ENCODE results near the gene CHCHD6.
A peak's percentile ranks its signal among the peaks of the same experiment; 100 is the strongest.

Gene CHCHD6

GRCh38 chr3:126870608-126871210, 166.7 kb downstream of the CHCHD6 start:
- no peak for DNase-seq

- peak; percentile 35 for DNase-seq
Observed at GRCh38 chr3:126872701-126873342, 168.8 kb downstream of the CHCHD6 start.

- no peak for DNase-seq
Observed at GRCh38 chr3:126873416-126873815, 169.4 kb downstream of the CHCHD6 start.

GRCh38 chr3:126878664-126879063, 174.6 kb downstream of the CHCHD6 start:
- no peak for DNase-seq

- no peak for DNase-seq
Observed at GRCh38 chr3:126880901-126881300, 176.9 kb downstream of the CHCHD6 start.

- DNase-seq, result no peak
Observed at GRCh38 chr3:126881861-126882260, 177.8 kb downstream of the CHCHD6 start.

GRCh38 chr3:126883241-126883640, 179.2 kb downstream of the CHCHD6 start:
- no peak for DNase-seq

GRCh38 chr3:126885425-126885824, 181.4 kb downstream of the CHCHD6 start:
- DNase-seq, result no peak

GRCh38 chr3:126886217-126886616, 182.2 kb downstream of the CHCHD6 start:
- no peak for DNase-seq

GRCh38 chr3:126887686-126888085, 183.6 kb downstream of the CHCHD6 start:
- no peak for DNase-seq

- DNase-seq, result peak; percentile 73
Observed at GRCh38 chr3:126888186-126888760, 184.2 kb downstream of the CHCHD6 start.

GRCh38 chr3:126889276-126890201, 185.5 kb downstream of the CHCHD6 start:
- DNase-seq, result no peak

- DNase-seq, result no peak
Observed at GRCh38 chr3:126891141-126891540, 187.1 kb downstream of the CHCHD6 start.

GRCh38 chr3:126891791-126892190, 187.8 kb downstream of the CHCHD6 start:
- DNase-seq, result no peak

- no peak for DNase-seq
Observed at GRCh38 chr3:126893651-126894050, 189.6 kb downstream of the CHCHD6 start.

GRCh38 chr3:126894475-126894874, 190.4 kb downstream of the CHCHD6 start:
- DNase-seq, result no peak

GRCh38 chr3:126895178-126896066, 191.4 kb downstream of the CHCHD6 start:
- no peak for DNase-seq

GRCh38 chr3:126896067-126896441, 192.0 kb downstream of the CHCHD6 start:
- DNase-seq, result no peak

- DNase-seq, result no peak
Observed at GRCh38 chr3:126896968-126897367, 192.9 kb downstream of the CHCHD6 start.

- no peak for DNase-seq
Observed at GRCh38 chr3:126897943-126898342, 193.9 kb downstream of the CHCHD6 start.

GRCh38 chr3:126900859-126901540, 197.0 kb downstream of the CHCHD6 start:
- no peak for DNase-seq

GRCh38 chr3:126901631-126902030, 197.6 kb downstream of the CHCHD6 start:
- DNase-seq, result no peak

Measured in NCI-H187 treated with DMSO at 0.1 percent for 48 hours (cell line).